LNCaP clone FGC (cell line): Measurements from ENCODE around the gene ETV3.

ENCODE experiments used
- DNase-seq: peaks from one replicate; pipeline ENCODE4 v3.0.0-alpha.2; 2011; ENCODE audit warnings: low read depth
- H3K4me3 ChIP-seq: 2 replicates; pipeline ENCODE4 v1.5.1; 2011; ENCODE audit warnings: mild to moderate bottlenecking, low read depth, low read length, control low read depth
- TF ChIP-seq, protein P1 (sequence below): IDR thresholded peaks from 2 replicates; pipeline ENCODE4 v1.5.1; 2012; ENCODE audit warnings: mild to moderate bottlenecking; ENCODE audit not compliant: control insufficient read depth, insufficient read depth; ENCODE audit errors: extremely low read depth

ETV3 gene

DNA sequence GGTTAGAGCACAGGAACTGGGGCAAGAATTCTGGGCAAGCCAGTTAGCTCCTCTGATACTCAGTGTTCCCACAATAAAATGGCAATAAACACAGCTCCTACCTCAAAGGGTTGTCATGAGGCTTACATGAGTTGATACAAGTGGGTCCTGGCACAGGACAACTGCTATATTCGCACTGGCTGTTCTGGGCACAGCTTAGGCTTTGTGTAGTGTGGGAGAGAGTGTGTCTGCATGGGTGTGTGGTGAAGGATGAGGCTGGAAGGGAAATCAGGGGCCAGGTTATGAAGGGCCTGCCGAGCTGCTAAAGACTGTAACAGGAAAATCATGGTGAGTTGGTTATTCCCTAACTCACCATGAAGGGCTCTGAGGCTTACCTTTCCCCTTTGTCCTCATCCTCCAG lies 18.7 kb downstream of the ETV3 start:
- no peak overlapping the region for H3K4me3 ChIP-seq
- TF ChIP-seq, protein P1, sequence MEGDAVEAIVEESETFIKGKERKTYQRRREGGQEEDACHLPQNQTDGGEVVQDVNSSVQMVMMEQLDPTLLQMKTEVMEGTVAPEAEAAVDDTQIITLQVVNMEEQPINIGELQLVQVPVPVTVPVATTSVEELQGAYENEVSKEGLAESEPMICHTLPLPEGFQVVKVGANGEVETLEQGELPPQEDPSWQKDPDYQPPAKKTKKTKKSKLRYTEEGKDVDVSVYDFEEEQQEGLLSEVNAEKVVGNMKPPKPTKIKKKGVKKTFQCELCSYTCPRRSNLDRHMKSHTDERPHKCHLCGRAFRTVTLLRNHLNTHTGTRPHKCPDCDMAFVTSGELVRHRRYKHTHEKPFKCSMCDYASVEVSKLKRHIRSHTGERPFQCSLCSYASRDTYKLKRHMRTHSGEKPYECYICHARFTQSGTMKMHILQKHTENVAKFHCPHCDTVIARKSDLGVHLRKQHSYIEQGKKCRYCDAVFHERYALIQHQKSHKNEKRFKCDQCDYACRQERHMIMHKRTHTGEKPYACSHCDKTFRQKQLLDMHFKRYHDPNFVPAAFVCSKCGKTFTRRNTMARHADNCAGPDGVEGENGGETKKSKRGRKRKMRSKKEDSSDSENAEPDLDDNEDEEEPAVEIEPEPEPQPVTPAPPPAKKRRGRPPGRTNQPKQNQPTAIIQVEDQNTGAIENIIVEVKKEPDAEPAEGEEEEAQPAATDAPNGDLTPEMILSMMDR, result no peak
- no peak for DNase-seq

DNA sequence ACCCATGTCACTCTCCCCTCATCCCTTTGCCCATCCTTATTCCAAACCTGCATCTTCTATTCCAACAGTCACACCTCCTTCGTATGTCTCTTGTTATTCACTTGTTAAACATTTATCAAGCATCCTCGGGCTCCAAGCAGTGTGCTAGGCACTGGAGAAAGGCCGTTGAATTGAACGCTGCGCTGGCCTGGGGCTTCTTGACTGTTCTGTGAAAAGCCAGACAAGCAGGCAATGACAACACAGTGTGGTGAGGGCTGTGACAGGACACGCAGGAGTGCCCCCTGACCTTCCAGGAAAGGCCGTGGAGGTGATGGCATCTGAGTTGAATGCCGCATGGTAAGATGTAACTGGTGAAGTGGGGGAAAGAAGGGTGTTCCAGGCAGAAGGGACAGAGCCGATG lies 19.2 kb downstream of the ETV3 start:
- no peak overlapping the region for H3K4me3 ChIP-seq
- no peak for DNase-seq
- TF ChIP-seq, protein P1, result no peak

DNA sequence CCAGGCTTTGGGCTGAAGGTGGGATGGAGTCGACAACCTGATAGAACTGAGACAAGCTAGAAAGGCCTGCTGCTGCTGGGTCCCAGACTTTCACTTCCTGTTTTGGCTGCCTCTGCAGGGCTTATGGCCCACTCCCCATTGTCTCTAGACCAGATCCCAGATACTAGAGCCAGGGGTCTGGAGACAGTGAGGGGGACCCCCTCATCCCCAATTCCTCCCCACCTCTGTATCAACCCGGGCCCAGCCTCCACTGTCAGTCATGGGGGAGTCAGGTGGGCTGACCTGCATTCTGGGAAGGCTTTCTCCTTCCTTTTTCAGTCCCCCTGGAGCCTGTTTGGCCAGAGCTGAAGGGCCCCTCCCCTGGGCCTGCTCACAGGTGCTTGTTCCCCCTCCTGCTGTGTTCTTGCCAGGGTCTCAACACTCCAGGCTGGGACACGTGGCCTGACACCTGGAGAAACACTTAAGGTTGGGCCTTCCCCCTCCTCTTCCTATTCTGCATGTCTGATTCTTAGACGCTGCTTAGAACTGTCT lies 20.6 kb downstream of the ETV3 start:
- DNase-seq, result no peak
- H3K4me3 ChIP-seq, result no peak overlapping the region
- TF ChIP-seq, protein P1, result no peak

DNA sequence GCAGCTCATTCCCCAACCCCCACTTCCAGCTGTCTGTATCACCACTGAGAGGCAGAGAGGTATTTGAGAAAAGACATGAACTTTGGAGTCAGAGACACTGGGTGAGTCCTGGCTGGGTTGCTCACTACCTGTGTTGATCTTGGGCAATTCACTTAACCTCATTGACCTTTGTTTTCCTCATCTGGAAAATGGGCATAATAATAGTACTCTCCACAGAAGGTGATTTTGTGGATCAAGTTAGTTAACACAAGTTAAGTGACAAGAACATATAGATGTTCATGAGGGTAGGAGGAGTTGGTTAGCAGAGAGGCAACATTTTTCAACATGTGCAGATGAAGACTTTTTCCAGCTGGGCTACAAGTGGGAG lies 21.5 kb downstream of the ETV3 start:
- TF ChIP-seq, protein P1, result no peak
- no peak overlapping the region for H3K4me3 ChIP-seq
- DNase-seq, result no peak

DNA sequence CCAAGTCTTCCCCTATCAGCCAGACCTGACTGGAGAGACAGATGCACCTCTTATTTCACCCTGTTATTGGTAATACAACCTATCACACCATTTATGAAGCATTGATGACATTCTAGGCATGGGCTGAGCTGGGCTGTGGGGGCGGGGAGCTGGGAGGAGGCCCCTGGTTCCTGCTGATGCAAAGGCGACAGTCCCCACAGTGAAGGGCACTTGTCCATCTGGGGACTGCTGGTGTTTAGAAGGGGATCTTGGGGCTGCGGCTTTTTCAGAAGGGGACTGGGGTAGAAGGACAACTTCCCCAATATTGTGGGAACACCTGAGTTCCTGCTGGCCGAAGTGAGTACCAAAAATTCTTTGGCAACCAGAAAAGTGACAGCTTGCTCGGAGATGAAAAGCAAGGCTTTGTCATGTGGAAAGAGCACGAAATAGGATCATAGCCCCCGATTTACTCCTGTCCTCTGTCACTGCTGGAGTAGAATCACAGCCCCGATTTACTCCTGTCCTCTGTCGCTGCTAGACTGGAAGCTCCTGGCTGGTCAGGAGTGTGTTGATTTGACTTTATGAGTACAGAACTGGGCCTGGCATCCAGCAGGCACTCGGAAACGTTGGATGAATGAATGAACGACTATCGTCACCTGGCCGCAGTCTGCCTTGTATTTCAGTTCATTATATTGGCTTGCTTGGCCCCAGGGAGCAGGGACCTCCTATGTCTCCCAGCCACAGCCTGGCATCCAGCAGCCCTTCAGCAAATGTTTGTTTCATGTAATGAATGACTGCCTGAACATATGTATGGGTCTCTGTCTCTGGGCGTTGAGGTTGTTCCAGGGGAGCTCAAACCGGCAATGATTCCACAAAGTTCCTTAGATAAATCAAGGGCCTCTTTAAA lies 22.1 kb downstream of the ETV3 start:
- no peak for DNase-seq
- TF ChIP-seq, protein P1, result no peak
- H3K4me3 ChIP-seq, result no peak overlapping the region

DNA sequence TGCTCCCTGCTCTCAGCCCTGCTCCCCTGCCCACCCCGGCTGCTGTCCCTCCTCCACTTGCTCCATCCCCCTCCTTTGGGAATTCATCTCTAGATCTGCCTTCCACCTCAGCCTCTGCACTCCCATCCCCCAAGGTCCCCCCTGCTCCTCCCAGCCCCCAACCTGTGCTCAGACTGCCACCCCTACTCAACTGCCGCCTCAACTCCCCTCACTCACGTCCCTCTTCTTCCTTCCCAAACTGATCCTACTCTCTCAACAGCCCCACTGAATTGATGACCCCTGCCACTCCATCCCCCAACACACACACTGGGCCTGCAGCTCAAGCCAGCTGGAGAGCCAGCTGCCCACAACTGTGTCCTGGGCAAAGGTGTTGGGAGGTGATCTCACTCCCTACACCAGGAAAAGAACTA lies 22.8 kb downstream of the ETV3 start:
- no peak overlapping the region for H3K4me3 ChIP-seq
- TF ChIP-seq, protein P1, result no peak
- no peak for DNase-seq
